Suprapubic skin (tissue), 4 donors: Measurements from ENCODE around the gene LDB2. TPM values are rescaled to one million over a fixed set of nuclear protein-coding genes. Genes with fewer than 3 reads are reported as not detected.
"Not testable (repeated sequence)": the region's sequence is repeated elsewhere in the genome, so short reads cannot be mapped to it uniquely, and the experiment has no call there.

ENCODE experiments used
- DNase-seq, 2 donors: peaks; one replicate each; pipeline ENCODE4 v3.0.0-alpha.2; 2019; ENCODE audit warnings: low spot score in 2 of 2
- H3K27ac ChIP-seq: fragments of 200-600 bp; sonication (generic); one replicate; pipeline ENCODE4 v1.5.1; 2019
- H3K27me3 ChIP-seq: fragments of 200-600 bp; sonication (generic); one replicate; pipeline ENCODE4 v1.5.1; 2019
- H3K36me3 ChIP-seq: fragments of 200-600 bp; sonication (generic); one replicate; pipeline ENCODE4 v1.5.1; 2019
- H3K4me1 ChIP-seq: fragments of 200-600 bp; sonication (generic); one replicate; pipeline ENCODE4 v1.5.1; 2019
- H3K4me3 ChIP-seq: fragments of 200-600 bp; sonication (generic); one replicate; pipeline ENCODE4 v1.5.1; 2019; ENCODE audit warnings: mild to moderate bottlenecking
- H3K9me3 ChIP-seq: fragments of 200-600 bp; sonication (generic); one replicate; pipeline ENCODE4 v1.5.1; 2019
- CTCF ChIP-seq, 2 donors: fragments of 200-600 bp in 1 of 2; fragments of 450-650 bp in 1 of 2; sonication (generic) in 1 of 2; IDR thresholded peaks; one replicate each; pipeline ENCODE4 v1.5.1; 2016 to 2019; ENCODE audit warnings: antibody characterized with exemption in 2 of 2, mild to moderate bottlenecking in 1 of 2, moderate library complexity in 1 of 2
- EP300 ChIP-seq: sonication (generic); formaldehyde crosslinking; IDR thresholded peaks from one replicate; pipeline ENCODE4 v1.6.1; 2017; ENCODE audit warnings: antibody characterized with exemption
- POLR2A ChIP-seq, 2 donors: fragments of 450-650 bp; IDR thresholded peaks; one replicate each; pipeline ENCODE4 v1.6.1; 2017; ENCODE audit warnings: antibody characterized with exemption in 2 of 2, mild to moderate bottlenecking in 2 of 2, moderate library complexity in 2 of 2
- POLR2AphosphoS5 ChIP-seq, 3 donors: sonication (generic); formaldehyde crosslinking; IDR thresholded peaks; one replicate each; pipeline ENCODE4 v1.6.1; 2017; ENCODE audit warnings: antibody characterized with exemption in 3 of 3
- WGBS: methylation state at CpG from one replicate; pipeline ENCODE4 v1.1.5; 2018; 5-methylcytosine and 5-hydroxymethylcytosine counted together
- total RNA-seq, 4 donors: library from RNA; depleted of rRNA; stranded (reverse); fragments of >200 nt; gene quantifications; one replicate each; pipeline ENCODE4 v1.1.0, GENCODE V29; 2016

LDB2 gene
- total RNA-seq, 4 donors from 2014 or later, result 4.7 to 17.7 (median 9.9) TPM

- Histone ChIP-seq H3K9me3 (no peaks in the 10 kb centered on the region), H3K36me3 (no peaks in the 10 kb centered on the region), H3K4me3 (no peak overlapping the region), H3K27me3 (no peaks in the 10 kb centered on the region), H3K27ac (no peak overlapping the region), H3K4me1 (no peaks in the 10 kb centered on the region)
- DNase-seq, result no peak
- TF ChIP-seq POLR2AphosphoS5 (IDR thresholded peaks at IDR 0.05), result no peak
- TF ChIP-seq CTCF (IDR thresholded peaks at IDR 0.05), result no peak
- no peak for TF ChIP-seq EP300
- TF ChIP-seq POLR2A (IDR thresholded peaks at IDR 0.05), result no peak
- 71% methylated on average over 5 of the region's 5 CpGs for WGBS
Observed at GRCh38 chr4:16931339-16932305, 33.2 kb upstream of the LDB2 start.

- no peaks in the 10 kb centered on the region for H3K27me3 ChIP-seq
- no peaks in the 10 kb centered on the region for H3K4me1 ChIP-seq
- H3K4me3 ChIP-seq, result no peak overlapping the region
- WGBS, result 42% methylated on average over 1 of the region's 1 CpG
- no peak overlapping the region for H3K27ac ChIP-seq
- DNase-seq, result no peak
- H3K9me3 ChIP-seq, result no peaks in the 10 kb centered on the region
- TF ChIP-seq POLR2A (IDR thresholded peaks at IDR 0.05), result no peak
- no peak for TF ChIP-seq POLR2AphosphoS5 (IDR thresholded peaks at IDR 0.05)
- TF ChIP-seq EP300, result no peak
- no peak for TF ChIP-seq CTCF (IDR thresholded peaks at IDR 0.05)
- no peaks in the 10 kb centered on the region for H3K36me3 ChIP-seq
Observed at GRCh38 chr4:16926214-16926613, 27.8 kb upstream of the LDB2 start.

- H3K36me3 ChIP-seq, H3K27ac ChIP-seq, DNase-seq, H3K4me1 ChIP-seq, H3K4me3 ChIP-seq, H3K9me3 ChIP-seq, H3K27me3 ChIP-seq: not testable (repeated sequence)
- 96% methylated on average over 4 of the region's 4 CpGs for WGBS
Observed at GRCh38 chr4:16918716-16919115, 20.3 kb upstream of the LDB2 start.

- no peak overlapping the region for H3K27ac ChIP-seq
- 58% methylated on average over 13 of the region's 13 CpGs for WGBS
- DNase-seq, result no peak
Observed at GRCh38 chr4:16916719-16917337, 18.4 kb upstream of the LDB2 start.

GRCh38 chr4:16916031-16916430 lies 17.6 kb upstream of the LDB2 start:
- 85% methylated on average over 2 of the region's 2 CpGs for WGBS

More at GRCh38 chr4:16916719-16917337, 18.4 kb upstream of the LDB2 start:
- Histone ChIP-seq H3K4me3 (no peak overlapping the region), H3K9me3 (no peaks in the 10 kb centered on the region), H3K27me3 (no peaks in the 10 kb centered on the region), H3K36me3 (no peaks in the 10 kb centered on the region), H3K4me1 (no peaks in the 10 kb centered on the region)
- TF ChIP-seq POLR2A (IDR thresholded peaks at IDR 0.05), result no peak
- no peak for TF ChIP-seq POLR2AphosphoS5 (IDR thresholded peaks at IDR 0.05)
- TF ChIP-seq EP300, result no peak
- TF ChIP-seq CTCF (IDR thresholded peaks at IDR 0.05), result peak; percentile 36 to 53

More at GRCh38 chr4:16916031-16916430, 17.6 kb upstream of the LDB2 start:
- H3K27ac ChIP-seq, result no peak overlapping the region
- no peaks in the 10 kb centered on the region for H3K36me3 ChIP-seq
- H3K4me1 ChIP-seq, result no peaks in the 10 kb centered on the region
- TF ChIP-seq CTCF (IDR thresholded peaks at IDR 0.05) (no peak), POLR2AphosphoS5 (IDR thresholded peaks at IDR 0.05) (no peak), EP300 (no peak), POLR2A (IDR thresholded peaks at IDR 0.05) (no peak)
- no peaks in the 10 kb centered on the region for H3K27me3 ChIP-seq
- no peak overlapping the region for H3K4me3 ChIP-seq
- H3K9me3 ChIP-seq, result no peaks in the 10 kb centered on the region
- no peak for DNase-seq
